Panc1 (cell line): ENCODE results near the gene CORO2B. TPM values are rescaled to one million over a fixed set of nuclear protein-coding genes. Genes with fewer than 3 reads are reported as not detected.

Experiments
- ATAC-seq: fragments of 200-7000 bp; cut with Tn5 transposase; 2 replicates; pipeline ENCODE4 v1.9.1; 2020; ENCODE audit warnings: mild to moderate bottlenecking, moderate library complexity
- BruUV-seq: library from RNA; stranded (reverse); fragments of 400-500 nt; replicated peaks from 2 replicates; lab custom pipeline; 2021; lab: Mats Ljungman, UMichigan
- CTCF ChIA-PET: fragments of 300-600 bp; sonication (Branson Sonifier 250); formaldehyde crosslinking; loops from one replicate; lab custom pipeline; 2022; ENCODE audit warnings: antibody characterized with exemption; lab: Charles Lee
- POLR2A ChIA-PET: fragments of 300-600 bp; sonication (Branson Sonifier 250); formaldehyde crosslinking; loops from one replicate; lab custom pipeline; 2022; ENCODE audit warnings: antibody characterized with exemption; lab: Charles Lee
- DNase-seq: peaks from one replicate; pipeline ENCODE4 v3.0.0-alpha.2; 2010; ENCODE audit warnings: low read depth, low spot score
- H3K27ac ChIP-seq: 2 replicates; pipeline ENCODE4 v1.5.1; 2011; ENCODE audit warnings: mild to moderate bottlenecking, low read length, inconsistent platforms
- H3K27me3 ChIP-seq: fragments of 200-500 bp; sonication (Bioruptor generic); 2 replicates; pipeline ENCODE4 v1.6.0; 2014; ENCODE audit warnings: low read length, inconsistent platforms; ENCODE audit not compliant: control insufficient read depth, insufficient read depth
- H3K36me3 ChIP-seq: fragments of 200-500 bp; sonication (Bioruptor generic); 2 replicates; pipeline ENCODE4 v1.5.1; 2014; ENCODE audit warnings: inconsistent platforms, mild to moderate bottlenecking, low read length, moderate library complexity; ENCODE audit not compliant: control insufficient read depth, insufficient read depth
- H3K4me1 ChIP-seq: 2 replicates; pipeline ENCODE4 v1.5.1; 2011; ENCODE audit warnings: inconsistent platforms, mild to moderate bottlenecking, low read length, moderate library complexity; ENCODE audit not compliant: control insufficient read depth, insufficient read depth
- H3K4me3 ChIP-seq, 2 experiments: 2 replicates each; pipeline ENCODE4 v1.5.1; 2011 to 2012; ENCODE audit warnings: low read depth in 2 of 2, low read length in 2 of 2, mild to moderate bottlenecking in 2 of 2, inconsistent platforms in 1 of 2, moderate library complexity in 1 of 2
- H3K9me3 ChIP-seq: fragments of 200-500 bp; sonication (Bioruptor generic); 2 replicates; pipeline ENCODE4 v1.5.1; 2014; ENCODE audit warnings: low read depth, mild to moderate bottlenecking, inconsistent platforms, low read length, moderate library complexity; ENCODE audit not compliant: control insufficient read depth, insufficient read depth
- CTCF ChIP-seq: fragments of 450-650 bp; IDR thresholded peaks from 2 replicates; pipeline ENCODE4 v1.5.1; 2017; ENCODE audit warnings: mild to moderate bottlenecking
- POLR2AphosphoS5 ChIP-seq: IDR thresholded peaks from 2 replicates; pipeline ENCODE4 v1.6.1; 2012; ENCODE audit warnings: mild to moderate bottlenecking, low read depth, low read length, moderate library complexity
- REST ChIP-seq, 2 experiments: IDR thresholded peaks; 2 replicates each; pipeline ENCODE4 v1.6.1; 2011 to 2012; ENCODE audit warnings: low read depth in 2 of 2, control low read depth in 1 of 2, low read length in 1 of 2, mild to moderate bottlenecking in 1 of 2, moderate library complexity in 1 of 2; ENCODE audit not compliant: insufficient read depth in 1 of 2
- SIN3A ChIP-seq: IDR thresholded peaks from 2 replicates; pipeline ENCODE4 v1.6.1; 2012; ENCODE audit warnings: low read depth, mild to moderate bottlenecking, low read length, moderate library complexity, borderline replicate concordance; ENCODE audit not compliant: insufficient read depth
- TCF7L2 ChIP-seq: IDR thresholded peaks from 2 replicates; pipeline ENCODE4 v1.6.1; 2011; ENCODE audit warnings: mild to moderate bottlenecking, low read depth, low read length, inconsistent platforms
- in situ Hi-C: cut with HindIII; loops from 2 replicates; pipeline ENCODE4 v1.10.0; 2016; ENCODE audit warnings: low sequenced_read_pairs, low pct_unique_long_range_greater_than_20kb
- intact Hi-C: fragments of 100-400 bp; cut with micrococcal nuclease; formaldehyde crosslinking; loops from one replicate; pipeline ENCODE4 v1.10.0; 2022; ENCODE audit not compliant: unreplicated experiment
- total RNA-seq: library from RNA; stranded (reverse); gene quantifications from one replicate; pipeline ENCODE4 v1.2.1, GENCODE V29; 2021; ENCODE audit not compliant: unreplicated experiment

The CORO2B gene
- total RNA-seq, 1 experiment from 2014 or later: 0.36 TPM

GRCh38 chr15:68712886-68713285, 134.1 kb downstream of the CORO2B start:
- Histone ChIP-seq H3K27ac (no peak overlapping the region), H3K27me3 (no peaks in the 10 kb centered on the region), H3K4me1 (no peaks in the 10 kb centered on the region), H3K4me3 (no peak overlapping the region), H3K9me3 (no peaks in the 10 kb centered on the region), H3K36me3 (no peaks in the 10 kb centered on the region)
- POLR2A ChIA-PET: no interaction called here
- in situ Hi-C loops (no loop called here), intact Hi-C loops (no loop called here)
- DNase-seq (no peak), ATAC-seq (no peak)
- TF ChIP-seq TCF7L2 (no peak), POLR2AphosphoS5 (no peak), CTCF (no peak), SIN3A (no peak), REST (IDR thresholded peaks at IDR 0.05; ENCODE audit: insufficient read depth in 1 of 2, low read depth in 2 of 2, low read length in 1 of 2) (no peak)
- CTCF ChIA-PET: no interaction called here
- no TSS peak for BruUV-seq

- H3K4me3 ChIP-seq: no peak overlapping the region
- no peaks in the 10 kb centered on the region for H3K4me1 ChIP-seq
- H3K9me3 ChIP-seq: no peaks in the 10 kb centered on the region
- H3K27me3 ChIP-seq: no peaks in the 10 kb centered on the region
- H3K27ac ChIP-seq: no peak overlapping the region
- ATAC-seq: no peak
- in situ Hi-C loops (no loop called here), intact Hi-C loops (no loop called here)
- no TSS peak for BruUV-seq
- no peaks in the 10 kb centered on the region for H3K36me3 ChIP-seq
- TF ChIP-seq TCF7L2 (no peak), SIN3A (no peak), POLR2AphosphoS5 (no peak), CTCF (no peak), REST (IDR thresholded peaks at IDR 0.05; ENCODE audit: insufficient read depth in 1 of 2, low read depth in 2 of 2, low read length in 1 of 2) (no peak)
- ChIA-PET CTCF (no interaction called here), POLR2A (no interaction called here)
- no peak for DNase-seq
These were observed 135.1 kb downstream of the CORO2B start for GRCh38 chr15:68713874-68714273.
